HG02610 (cell line): ENCODE data around the gene FAM151B.
"Not testable (repeated sequence)": the region's sequence is repeated elsewhere in the genome, so short reads cannot be mapped to it uniquely, and the experiment has no call there.

Source experiments
- ATAC-seq: cut with Tn5 transposase; IDR thresholded peaks from one replicate; pipeline ENCODE4 v1.9.1; 2021; ENCODE audit warnings: mild to moderate bottlenecking, moderate library complexity; ENCODE audit not compliant: unreplicated experiment

Gene FAM151B, protein sequence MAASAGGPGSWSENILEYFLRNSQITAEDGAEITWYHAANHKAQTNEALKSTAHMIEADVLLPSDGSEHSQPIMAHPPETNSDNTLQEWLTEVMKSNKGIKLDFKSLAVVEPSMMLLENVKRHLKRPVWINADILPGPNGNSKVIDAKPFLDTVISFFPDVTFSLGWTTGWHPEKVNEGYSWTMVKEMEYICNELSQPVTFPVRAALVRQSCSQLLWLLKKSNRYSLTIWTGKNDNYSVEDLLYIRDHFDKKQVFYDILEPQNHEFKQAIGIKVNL

DNA sequence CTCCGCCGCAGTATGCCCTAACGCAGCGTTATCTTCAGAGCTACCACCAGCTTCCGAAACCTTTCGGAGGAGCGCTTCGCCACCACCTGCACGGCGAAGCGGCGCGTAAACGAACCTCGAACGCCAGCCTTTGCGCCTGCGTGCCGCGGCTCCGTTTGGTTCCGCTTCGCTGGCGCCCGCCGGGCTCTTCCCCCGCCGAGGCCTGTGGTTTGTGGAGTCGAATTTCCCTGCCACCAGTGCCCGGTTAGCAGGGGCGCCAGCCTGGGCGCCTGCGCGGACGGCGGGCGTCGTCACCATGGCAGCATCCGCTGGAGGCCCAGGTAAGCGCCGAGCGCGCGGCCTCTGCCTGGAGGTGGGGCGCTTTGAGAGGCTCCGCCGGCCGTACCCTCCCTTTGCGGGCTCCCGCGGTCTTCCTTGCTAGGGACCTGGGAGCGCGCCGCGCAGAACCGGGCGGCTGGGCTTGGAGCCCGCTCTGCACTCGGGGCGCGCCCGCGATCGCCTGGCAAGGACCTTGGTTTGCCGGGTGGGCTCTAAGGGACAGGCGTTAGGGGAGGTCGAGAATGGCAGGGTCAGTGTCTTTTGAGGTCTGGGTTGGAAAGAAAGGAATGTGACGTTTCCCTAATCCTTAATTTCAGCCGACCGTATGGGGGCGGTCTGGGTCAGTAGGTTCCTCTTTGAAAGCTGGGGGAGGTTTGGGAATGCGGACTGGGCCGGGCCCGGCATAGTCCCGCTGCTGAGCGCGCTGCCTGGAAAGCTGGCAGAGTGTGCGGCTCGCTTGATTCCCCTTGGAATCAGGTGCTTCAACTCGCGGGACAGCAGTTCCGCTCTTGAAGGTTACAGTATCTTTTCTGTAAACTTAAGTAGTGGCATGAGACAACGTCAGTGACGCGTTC is at the start of gene FAM151B:
Gene FAM151B, plus strand, starts transcription at position 272 of the 893 bp plus-strand sequence. Its CDS starts 24 bp downstream, at position 296.
- peak; percentile 86 for ATAC-seq

GRCh38 chr5:80438739-80439138 is 49.2 kb upstream of the FAM151B start:
- ATAC-seq: no peak

GRCh38 chr5:80439213-80439612 is 48.7 kb upstream of the FAM151B start:
- ATAC-seq: no peak

GRCh38 chr5:80442742-80443141 is 45.2 kb upstream of the FAM151B start:
- ATAC-seq: no peak

- no peak for ATAC-seq
Observed at GRCh38 chr5:80453366-80453765, 34.5 kb upstream of the FAM151B start.

DNA sequence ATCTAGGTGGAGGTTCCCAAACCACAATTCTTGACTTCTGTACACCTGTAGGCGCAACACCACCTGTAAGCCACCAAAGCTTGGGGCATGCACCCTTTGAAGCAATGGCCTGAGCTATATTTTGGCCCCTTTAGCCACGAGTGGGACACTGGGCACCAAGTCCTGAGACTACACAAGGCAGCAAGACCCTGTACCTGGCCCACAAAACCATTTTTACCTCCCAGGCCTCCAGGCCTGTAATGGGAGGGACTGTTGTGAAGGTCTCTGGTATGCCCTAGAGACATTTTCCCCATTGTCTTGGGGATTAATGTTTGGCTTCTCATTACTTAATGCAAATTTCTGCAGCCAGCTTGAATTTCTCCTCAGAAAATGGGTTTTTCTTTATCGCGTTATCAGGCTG is 24.6 kb upstream of the FAM151B start:
- no peak for ATAC-seq

DNA sequence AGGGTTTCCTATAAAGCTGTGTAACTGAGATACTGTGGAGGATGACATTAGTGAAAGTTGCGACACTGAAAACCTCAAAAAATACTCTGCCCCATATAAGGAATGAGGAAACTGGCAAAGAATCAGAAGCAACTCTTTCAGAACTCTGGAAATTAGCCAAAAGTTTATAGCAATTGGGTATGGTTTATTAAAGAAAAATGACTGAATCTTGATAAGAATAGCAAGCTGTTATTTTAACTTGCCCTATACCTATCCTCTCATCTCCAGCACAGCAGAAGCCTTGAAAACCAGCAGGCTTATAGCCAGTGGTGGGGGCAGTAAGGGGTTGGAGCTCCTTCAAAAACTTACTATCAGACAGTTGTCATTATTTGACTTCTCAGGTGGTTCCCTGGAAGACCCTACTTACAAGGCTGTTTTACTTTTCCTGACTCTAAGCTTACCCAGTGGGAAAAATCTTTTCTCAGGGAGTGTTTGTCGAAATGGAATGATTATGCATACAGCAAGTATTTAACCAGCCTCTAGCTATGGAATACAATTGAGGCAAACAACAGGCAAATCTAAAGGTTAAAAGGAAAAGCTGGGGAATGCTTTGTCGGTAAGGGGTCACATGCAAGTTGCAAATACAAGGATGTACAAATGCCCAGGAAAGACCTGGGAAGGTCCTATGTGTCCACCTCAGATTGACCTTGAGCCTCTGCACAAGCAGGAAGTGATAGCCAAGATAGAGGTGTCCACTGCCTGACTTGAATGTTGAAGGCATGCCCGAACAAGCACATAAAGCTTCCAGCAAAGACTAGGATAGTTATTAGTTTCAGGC is 21.0 kb upstream of the FAM151B start:
- ATAC-seq: no peak

DNA sequence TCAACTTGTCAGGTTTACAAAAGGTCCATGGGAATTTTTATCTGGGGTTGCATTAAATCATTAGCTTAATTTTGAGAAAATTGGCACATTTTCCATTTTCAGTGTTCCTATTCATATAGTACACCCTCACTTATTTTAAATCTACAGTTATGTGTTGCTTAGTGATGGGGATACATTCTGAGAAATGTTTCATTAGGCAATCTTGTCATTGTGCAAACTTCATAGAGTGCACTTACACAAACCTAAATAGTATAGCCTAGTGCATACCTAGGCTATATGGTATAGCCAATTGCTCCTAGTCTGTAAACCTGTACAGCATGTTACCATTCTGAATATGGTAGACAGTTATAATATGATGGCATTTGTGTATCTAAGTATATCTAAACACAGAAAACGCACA is 19.8 kb upstream of the FAM151B start:
- ATAC-seq: no peak

DNA sequence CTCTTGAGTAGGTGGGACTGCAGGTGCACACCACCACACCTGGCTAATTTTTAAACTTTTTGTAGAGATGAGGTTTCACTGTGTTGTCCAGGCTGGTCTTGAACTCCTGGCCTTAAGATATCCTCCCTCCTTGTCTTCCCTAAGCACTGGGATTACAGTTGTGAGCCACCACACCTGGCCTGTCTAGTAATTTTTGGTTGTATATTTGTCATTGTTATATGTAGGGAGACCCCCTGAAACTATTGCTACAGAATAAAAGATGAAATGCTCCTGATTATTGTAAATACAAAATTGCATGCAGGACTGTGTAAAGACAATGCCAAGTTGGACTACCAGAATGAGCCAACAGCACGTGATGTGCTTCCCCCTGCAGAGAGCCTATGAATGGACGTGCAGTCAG is 17.3 kb upstream of the FAM151B start:
- not testable (repeated sequence) for ATAC-seq

DNA sequence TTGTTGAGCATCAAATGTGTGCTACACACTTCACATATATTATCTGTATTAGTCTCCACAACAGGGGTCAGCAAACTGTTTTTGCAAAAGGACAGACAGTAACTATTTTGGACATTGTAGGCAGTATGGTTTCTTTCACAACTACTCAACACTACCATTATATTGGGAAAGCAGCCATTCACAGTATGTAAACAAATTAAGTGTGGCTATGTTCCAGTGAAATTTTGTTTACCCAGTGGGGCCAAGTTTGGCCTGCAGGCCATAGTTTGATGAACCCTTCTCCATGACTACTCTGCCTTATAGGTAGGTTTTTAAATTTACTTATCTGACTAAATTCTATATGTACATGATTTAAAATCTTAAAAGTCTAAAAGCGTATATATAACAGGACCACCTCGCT is 13.0 kb upstream of the FAM151B start:
- no peak for ATAC-seq

GRCh38 chr5:80479713-80480112 is 8.2 kb upstream of the FAM151B start:
- no peak for ATAC-seq

DNA sequence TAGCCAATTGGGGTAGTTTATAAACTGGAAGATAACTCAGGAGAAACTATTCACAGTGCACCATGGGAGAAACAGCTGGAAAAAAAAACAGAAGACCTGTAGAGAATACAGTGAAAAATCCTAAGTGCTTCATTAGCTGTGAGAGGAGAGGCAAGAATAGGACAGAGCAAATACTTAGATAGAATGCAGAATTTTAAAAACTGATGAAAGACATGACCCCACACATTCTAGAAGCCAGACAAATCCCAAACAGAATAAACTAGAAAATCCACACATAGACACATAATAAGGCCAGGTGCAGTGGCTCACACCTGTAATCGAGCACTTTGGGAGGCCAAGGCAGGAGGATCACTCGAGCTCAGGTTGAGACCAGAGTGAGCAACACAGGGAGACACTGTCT is 7.5 kb upstream of the FAM151B start:
- ATAC-seq: no peak

- ATAC-seq: no peak
Observed at GRCh38 chr5:80481019-80481893, 6.6 kb upstream of the FAM151B start.

DNA sequence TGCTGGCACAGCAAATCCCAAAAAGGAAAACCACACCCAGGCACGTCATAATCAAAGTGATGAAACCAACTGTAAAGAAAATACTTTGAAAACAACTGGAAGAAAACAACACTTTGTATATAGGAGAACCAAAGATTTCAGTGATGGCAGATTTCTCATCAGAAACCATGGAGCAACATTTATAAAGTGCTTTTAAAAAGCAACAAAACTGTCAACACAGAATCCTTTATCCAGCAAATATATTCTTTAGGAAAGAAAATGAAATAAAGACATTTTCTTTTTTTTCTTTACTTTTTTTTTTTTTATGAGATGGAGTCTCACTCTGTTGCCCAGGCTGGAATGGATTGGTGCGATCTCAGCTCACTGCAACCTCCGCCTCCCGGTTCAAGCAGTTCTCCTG is 5.3 kb upstream of the FAM151B start:
- no peak for ATAC-seq

GRCh38 chr5:80483636-80484232 is 4.2 kb upstream of the FAM151B start:
- no peak for ATAC-seq

GRCh38 chr5:80487444-80487828 is 464 bp upstream of the FAM151B start:
- ATAC-seq: no peak

DNA sequence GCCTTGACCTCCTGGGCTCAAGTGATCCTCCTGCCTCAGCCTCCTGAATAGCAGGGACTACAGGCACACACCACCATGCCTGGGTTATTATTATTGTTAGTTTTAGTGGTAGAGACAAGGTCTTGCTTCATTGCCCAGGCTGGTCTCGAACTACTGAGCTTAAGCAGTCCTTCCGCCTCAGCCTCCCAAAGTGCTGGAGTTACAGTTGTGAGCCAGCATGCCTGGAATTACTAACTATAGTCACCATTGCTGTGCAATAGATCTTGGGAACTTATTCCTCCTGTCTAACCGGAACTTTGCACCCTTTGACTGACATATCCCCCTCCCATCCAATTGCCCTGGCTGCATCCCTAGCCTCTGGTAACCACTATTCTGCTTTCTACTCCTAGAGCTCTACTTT is 3.4 kb downstream of the FAM151B start:
- ATAC-seq: no peak

DNA sequence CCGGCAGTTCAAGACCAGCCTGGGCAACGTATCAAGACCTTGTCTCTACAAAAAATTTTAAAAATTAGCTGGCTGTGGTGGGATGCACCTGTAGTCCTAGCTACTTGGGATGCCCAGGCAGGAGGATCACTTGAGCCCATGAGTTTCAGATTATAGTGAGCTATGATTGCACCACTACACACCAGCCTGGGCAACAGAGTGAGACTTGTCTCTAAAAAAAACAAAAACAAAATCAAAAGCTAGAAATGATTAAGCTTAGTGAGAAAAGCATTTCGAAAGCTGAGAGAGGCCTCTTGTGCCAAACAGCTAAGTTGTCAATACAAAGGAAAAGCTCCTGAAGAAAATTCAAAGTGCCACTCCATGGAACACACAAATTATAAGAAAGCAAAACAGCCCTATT is 4.8 kb downstream of the FAM151B start:
- no peak for ATAC-seq

DNA sequence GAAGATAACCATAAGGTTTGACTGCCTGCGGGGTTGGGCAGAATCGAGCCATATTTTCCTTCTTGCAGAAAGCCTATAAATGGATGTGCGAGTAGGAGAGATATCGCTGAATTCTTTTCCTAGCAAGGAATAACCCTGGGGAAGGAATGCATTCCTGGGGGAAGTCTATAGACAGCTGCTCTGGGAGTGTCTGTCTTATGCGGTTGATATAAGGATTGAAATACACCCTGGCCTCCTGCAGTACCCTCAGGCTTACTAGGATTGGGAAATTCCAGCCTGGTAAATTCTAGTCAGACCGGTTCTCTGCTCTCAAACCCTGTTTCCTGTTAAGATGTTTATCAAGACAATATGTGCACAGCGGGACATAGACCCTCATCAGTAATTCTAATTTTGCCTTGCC is 5.5 kb downstream of the FAM151B start:
- not testable (repeated sequence) for ATAC-seq

DNA sequence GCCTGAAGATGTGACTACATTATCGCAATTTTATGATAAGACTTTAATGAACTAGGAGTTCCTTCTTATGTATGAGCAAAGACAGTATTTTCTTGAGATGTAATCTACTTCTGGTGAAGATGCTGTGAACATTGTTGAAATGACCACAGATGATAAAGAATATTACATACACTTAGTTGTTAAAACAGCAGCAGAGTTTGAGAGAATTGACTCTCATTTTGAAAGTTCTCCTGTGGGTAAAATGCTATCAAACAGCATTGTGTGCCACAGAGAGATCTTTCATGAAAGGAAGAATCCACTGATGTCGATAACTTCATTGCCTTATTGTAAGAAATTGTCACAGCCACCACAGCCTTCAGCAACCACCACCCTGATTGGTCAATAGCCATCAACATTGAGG is 8.0 kb downstream of the FAM151B start:
- no peak for ATAC-seq
